CD4-positive, alpha-beta T cell treated with Interleukin-1 beta for 1 hour (primary cell): Measurements from ENCODE around the gene SLC7A4.
"Not testable (repeated sequence)": the region's sequence is repeated elsewhere in the genome, so short reads cannot be mapped to it uniquely, and the experiment has no call there.

Source experiments
- DNase-seq, 2 donors: peaks; one replicate each; pipeline ENCODE4 v3.0.0-alpha.2; 2020 to 2022

SLC7A4 gene

DNA sequence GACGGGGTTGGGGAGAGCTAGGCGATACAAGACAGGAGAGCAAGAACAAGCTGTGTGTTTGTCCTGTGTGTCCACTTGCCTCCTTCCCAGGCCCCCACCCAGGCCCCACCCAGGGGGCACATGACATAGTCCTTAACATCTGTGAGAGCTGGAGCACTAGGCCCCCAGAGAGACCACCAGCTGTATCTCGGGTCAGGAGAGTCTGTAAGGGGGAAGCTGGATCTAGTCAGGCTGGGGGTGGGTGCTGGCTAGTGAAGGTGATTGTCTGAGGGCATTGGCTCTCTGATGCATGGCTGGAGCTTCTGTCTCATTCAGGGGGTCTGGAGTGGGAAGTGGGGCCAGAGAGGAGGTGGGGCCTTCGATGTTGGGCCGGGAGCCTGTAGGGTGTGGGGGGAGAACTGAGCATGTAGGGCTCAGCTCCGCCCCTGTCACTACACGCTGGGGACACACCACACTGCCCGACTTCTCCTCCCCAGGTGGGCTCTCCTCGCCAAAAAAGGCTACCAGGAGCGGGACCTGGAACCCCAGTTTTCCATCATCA, 16.8 kb downstream of the SLC7A4 start:
- no peak for DNase-seq

- DNase-seq, result no peak
Measured at GRCh38 chr22:21014726-21015465, 17.5 kb downstream of the SLC7A4 start, which contains the start of gene P2RX6. P2RX6 (plus strand) TSS chr22:21015165; CDS start chr22:21015175, 10 bp downstream.

- peak; percentile 90 to 93 for DNase-seq
Measured at GRCh38 chr22:21014202-21014725, 18.1 kb downstream of the SLC7A4 start.

- no peak for DNase-seq
Measured at GRCh38 chr22:21013657-21014201, 18.6 kb downstream of the SLC7A4 start.

DNA sequence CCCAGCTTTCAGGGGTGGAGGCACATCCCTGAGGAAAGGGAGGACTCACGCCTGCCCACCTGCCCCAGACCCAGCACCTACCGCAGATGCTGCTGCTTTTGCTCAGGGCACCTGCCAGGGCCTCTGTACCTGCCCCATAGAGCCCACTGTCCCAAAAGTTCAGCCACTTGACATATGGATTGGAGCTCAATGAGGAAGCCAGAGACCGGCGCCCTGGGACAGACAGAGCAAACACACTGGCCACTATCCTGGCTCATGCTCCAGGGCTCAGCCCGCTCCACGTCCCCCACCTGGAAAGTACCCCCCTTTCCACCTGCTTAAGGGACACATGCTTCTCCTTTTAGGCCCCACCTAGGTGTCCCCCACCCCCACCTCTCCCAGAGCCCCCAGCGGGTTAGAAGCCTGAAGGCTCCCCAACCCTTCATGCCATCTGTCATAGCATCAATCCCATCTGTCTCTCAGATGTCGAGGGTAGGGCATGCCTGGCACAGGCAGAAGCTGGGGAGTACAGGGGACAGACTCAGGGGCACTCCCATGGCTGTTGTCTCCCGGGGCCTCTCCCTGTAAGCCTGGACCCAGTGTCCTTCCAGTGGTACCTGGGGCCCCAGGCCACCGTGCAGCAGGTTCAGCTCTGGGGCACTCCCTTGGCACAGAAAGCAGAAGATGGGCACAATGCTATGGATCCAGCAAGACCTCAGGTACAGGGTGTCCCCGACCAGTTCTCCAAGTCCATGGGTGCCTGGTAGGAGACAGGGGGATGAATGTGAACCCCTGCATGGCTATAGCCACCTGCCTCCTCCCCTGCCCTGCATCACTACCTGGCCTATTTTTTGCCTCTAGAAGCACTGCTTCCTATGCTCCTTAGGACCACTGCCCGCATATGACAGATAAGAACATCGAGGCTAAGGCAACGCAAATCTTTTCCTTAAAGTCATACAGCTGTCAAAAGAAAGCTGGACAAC, 19.6 kb downstream of the SLC7A4 start:
- no peak for DNase-seq

- DNase-seq, result no peak
Measured at GRCh38 chr22:21010426-21011113, 21.8 kb downstream of the SLC7A4 start.

DNA sequence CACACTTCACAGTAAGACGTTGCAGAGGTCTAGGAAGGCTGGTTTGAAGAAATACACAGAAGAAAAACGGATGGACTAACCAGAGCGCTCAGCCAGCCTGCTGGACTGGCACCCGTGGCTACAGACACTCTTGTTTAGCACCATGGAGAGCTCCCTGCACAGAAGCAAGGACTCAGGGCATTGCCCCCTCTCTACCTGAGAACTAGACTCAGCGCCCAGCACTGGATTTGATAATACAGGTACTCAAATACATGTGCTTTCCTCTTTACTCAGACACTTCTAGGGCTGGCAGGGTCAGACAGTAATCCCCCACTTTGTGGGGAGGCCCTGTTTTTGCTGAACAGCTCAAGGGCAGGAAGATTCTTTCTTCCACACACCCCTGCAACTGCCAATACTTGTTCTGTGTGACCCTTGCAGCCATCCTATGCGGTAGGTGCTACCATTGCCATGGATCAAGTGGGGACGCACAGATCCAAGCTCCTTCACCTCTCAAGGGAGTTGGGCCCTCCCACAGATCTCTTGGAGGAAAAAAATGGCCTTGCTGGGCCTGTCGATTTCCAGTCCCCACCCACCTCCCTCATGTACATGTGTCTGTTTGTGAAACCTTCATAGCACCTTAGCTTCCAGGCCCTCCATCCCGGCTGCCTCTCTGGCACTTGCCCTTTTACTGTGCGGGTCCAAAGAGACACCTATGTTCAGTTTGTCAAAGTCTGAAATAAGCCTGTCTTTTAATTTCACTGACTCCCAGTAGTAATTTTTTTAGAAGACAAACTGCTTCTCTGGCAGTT, 22.5 kb downstream of the SLC7A4 start:
- DNase-seq, result peak in 1 of 2 donors; percentile 33

- not testable (repeated sequence) for DNase-seq
Measured at GRCh38 chr22:21009208-21009607, 23.2 kb downstream of the SLC7A4 start.

DNA sequence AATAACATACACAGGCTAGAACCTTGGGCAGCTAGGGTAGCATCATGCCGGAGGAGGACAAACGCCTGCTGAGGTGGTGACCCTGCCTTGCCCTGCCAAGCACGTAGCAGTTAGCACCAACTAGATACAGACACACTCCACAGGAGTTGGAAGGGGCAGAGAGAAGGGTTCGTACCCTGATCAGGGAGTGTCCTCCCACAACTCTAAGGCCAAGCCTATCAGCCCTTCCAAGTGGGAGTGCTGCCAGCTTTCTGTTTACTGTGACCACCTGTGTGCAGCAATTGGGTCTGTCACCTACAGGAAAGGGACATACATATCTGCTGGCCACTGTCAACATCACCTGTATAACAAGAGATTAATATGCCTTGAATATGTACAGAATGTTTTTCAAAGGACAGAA, 28.6 kb downstream of the SLC7A4 start:
- no peak for DNase-seq

GRCh38 chr22:21001601-21002325, 30.6 kb downstream of the SLC7A4 start, which contains the start of gene THAP7:
THAP7 (minus strand) TSS chr22:21002118; CDS start chr22:21001911, 207 bp downstream.
- peak; percentile 96 for DNase-seq

GRCh38 chr22:21000987-21001600, 31.3 kb downstream of the SLC7A4 start:
- DNase-seq, result no peak

DNA sequence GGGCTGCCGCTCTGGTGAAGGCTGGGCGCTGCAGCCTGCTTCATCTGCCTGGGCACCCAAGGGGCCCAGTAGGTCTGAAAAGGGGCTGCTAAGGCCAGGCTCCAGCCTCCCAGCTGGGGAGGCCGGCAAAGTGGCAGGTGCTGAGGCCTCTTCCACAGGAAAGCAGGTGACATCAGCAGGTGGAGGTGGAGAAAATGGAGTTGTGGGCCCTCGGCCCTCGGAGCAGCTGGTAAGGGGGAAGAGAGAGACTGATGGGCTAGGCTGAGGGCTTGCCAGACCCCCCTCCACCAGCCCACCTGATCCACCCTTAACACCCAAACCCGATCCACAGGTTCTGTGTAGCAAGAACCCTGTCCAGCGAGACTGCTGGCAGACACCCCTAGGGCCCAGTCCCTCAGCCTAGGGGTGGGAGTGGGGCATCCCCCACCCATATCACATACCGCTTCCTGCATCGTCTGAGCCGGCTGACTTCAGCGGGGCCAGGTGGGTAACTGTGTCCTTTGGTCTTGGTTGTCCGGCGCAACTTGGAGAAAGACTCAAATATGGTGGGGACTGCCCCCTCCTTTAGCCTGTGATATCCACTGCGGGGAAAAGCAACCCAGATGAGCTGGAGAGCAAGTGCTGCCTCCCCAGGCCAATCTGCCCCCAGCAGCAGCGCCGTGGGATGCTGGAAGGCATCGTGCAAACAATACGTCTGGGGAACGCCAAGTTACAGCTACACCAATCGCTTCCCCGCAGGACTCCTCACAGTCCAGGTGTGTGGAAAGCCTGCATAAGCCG, 32.0 kb downstream of the SLC7A4 start:
- DNase-seq, result no peak

DNA sequence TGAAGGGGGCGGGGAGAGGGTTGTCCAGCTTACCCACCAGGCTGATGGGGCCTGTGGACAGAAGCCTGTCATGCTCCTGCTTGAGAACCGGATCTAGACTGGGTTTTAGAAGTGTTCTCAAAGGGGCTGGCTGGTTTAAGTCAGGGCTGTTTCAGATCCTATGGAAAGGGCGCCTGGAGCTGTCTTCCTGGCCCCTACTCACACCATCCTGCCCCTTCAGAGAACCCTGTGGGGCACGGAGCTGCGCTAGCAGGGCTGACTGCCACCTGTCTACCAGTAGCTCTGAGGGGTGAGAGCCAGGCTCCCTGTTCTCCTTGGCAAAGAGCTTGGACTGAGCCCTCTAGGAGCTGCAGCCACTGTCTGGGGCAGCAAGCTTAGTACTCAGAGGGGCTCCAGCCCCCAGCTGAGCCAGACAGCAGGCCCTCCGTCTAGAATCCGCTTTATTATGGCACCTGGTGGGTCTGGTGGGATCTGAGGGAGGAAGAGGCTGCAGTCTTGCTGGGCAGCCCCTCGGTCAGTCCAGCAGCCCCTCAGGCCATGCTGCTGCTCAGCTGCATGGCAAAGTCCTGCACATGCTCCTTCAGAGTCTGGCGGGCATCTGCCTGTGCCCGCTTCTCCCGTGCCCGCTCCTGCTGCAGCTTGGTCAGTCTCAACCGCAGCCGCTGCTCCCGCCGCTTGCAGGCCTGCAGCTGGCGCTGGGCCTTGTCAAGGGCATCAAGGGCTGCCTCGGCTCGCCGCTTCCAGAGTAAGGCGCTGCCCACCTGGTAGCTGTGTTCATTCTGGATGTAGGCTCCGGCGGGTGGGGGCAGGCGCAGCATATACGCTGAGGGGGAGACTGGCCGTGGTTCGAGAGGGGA, 32.8 kb downstream of the SLC7A4 start:
- DNase-seq, result no peak

- DNase-seq, result no peak
Measured at GRCh38 chr22:20998411-20999336, 33.7 kb downstream of the SLC7A4 start.

- no peak for DNase-seq
Measured at GRCh38 chr22:20997536-20998257, 34.7 kb downstream of the SLC7A4 start.
